Stimulated activated CD4-positive, alpha-beta T cell treated with anti-CD3 and anti-CD28 coated beads, Interleukin-4, amount 100 ng/mL, for 1 hour (primary cell): ENCODE measurements around the gene DFFB.
"Not testable (repeated sequence)": the region's sequence is repeated elsewhere in the genome, so short reads cannot be mapped to it uniquely, and the experiment has no call there.

ENCODE experiments used
- DNase-seq: peaks from one replicate; pipeline ENCODE4 v3.0.0-alpha.2; 2020

DFFB gene

GRCh38 chr1:3856923-3857790 is at the start of gene DFFB, which contains the start of gene CEP104:
DFFB (plus strand) TSS chr1:3857476; CDS start chr1:3857604, 128 bp downstream.
CEP104 (minus strand) TSS chr1:3857211; CDS start chr1:3852407, 4,804 bp downstream.
- peak; percentile 94 for DNase-seq

GRCh38 chr1:3807769-3808168 is 49.5 kb upstream of the DFFB start:
- no peak for DNase-seq

GRCh38 chr1:3809680-3810079 is 47.6 kb upstream of the DFFB start:
- no peak for DNase-seq

GRCh38 chr1:3810149-3810761 is 47.0 kb upstream of the DFFB start:
- DNase-seq = not testable (repeated sequence)

GRCh38 chr1:3811595-3811911 is 45.7 kb upstream of the DFFB start:
- DNase-seq = no peak

GRCh38 chr1:3814065-3814464 is 43.2 kb upstream of the DFFB start:
- no peak for DNase-seq

- no peak for DNase-seq
Measured at GRCh38 chr1:3814771-3815561, 42.3 kb upstream of the DFFB start.

- DNase-seq = no peak
Measured at GRCh38 chr1:3816331-3817137, 40.7 kb upstream of the DFFB start.

- no peak for DNase-seq
Measured at GRCh38 chr1:3817138-3817740, 40.0 kb upstream of the DFFB start.

GRCh38 chr1:3817821-3818597 is 39.3 kb upstream of the DFFB start:
- no peak for DNase-seq

- no peak for DNase-seq
Measured at GRCh38 chr1:3819771-3820200, 37.5 kb upstream of the DFFB start.

- no peak for DNase-seq
Measured at GRCh38 chr1:3820316-3820715, 37.0 kb upstream of the DFFB start.

GRCh38 chr1:3821004-3821403 is 36.3 kb upstream of the DFFB start:
- no peak for DNase-seq

- DNase-seq = no peak
Measured at GRCh38 chr1:3821447-3821846, 35.8 kb upstream of the DFFB start.

GRCh38 chr1:3821908-3822307 is 35.4 kb upstream of the DFFB start:
- no peak for DNase-seq

GRCh38 chr1:3822421-3822820 is 34.9 kb upstream of the DFFB start:
- no peak for DNase-seq

- no peak for DNase-seq
Measured at GRCh38 chr1:3824650-3825049, 32.6 kb upstream of the DFFB start.

- no peak for DNase-seq
Measured at GRCh38 chr1:3825356-3825755, 31.9 kb upstream of the DFFB start.

GRCh38 chr1:3827813-3828307 is 29.4 kb upstream of the DFFB start:
- no peak for DNase-seq

GRCh38 chr1:3828391-3828790 is 28.9 kb upstream of the DFFB start:
- DNase-seq = no peak

GRCh38 chr1:3831689-3832088 is 25.6 kb upstream of the DFFB start:
- DNase-seq = no peak
